RWPE1 (cell line): Measurements from ENCODE around the gene PKN1.

Experiments
- CTCF ChIA-PET: fragments of 350-600 bp; sonication (Branson Sonifier 250); formaldehyde crosslinking; extraction: SDS; loops from one replicate; lab custom pipeline; 2021; lab: Yijun Ruan, JAX
- POLR2A ChIA-PET: fragments of 400-600 bp; formaldehyde crosslinking; extraction: SDS; loops from one replicate; lab custom pipeline; 2020; ENCODE audit warnings: antibody characterized with exemption; ENCODE audit not compliant: low non-redundant PET; lab: Yijun Ruan, JAX
- DNase-seq: peaks from one replicate; pipeline ENCODE4 v3.0.0; 2012; ENCODE audit warnings: low spot score
- H3K27ac ChIP-seq: fragments of 450-650 bp; 2 replicates; pipeline ENCODE4 v1.5.1; 2017
- TF ChIP-seq, protein P1 (sequence below): fragments of 450-650 bp; conservative IDR thresholded peaks from 2 replicates; pipeline ENCODE4 v1.5.1; 2017; ENCODE audit warnings: low read depth, mild to moderate bottlenecking

PKN1 gene

DNA sequence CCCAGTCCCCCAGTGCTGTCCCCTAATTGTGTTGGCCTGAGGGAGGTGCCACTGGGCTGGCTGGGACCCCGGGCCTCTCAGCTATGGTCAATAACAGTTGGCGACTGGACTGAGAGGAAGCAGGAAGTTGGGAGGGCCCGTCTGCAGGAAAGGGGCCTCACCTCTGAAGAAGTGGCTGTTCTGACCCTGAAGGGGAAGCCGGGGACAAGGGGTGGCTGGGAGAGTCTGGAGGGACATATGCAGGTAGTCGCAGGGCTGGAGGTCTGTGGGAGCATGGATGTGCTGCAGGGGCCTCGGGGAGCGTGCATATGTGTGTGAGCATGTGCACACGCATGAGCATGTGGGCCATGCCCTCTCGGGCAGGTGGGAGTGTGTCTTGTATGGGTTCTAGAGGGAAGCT is 5.9 kb downstream of the PKN1 start:
- DNase-seq = no peak
- POLR2A ChIA-PET = no interaction called here
- CTCF ChIA-PET = no interaction called here
- TF ChIP-seq, protein P1, sequence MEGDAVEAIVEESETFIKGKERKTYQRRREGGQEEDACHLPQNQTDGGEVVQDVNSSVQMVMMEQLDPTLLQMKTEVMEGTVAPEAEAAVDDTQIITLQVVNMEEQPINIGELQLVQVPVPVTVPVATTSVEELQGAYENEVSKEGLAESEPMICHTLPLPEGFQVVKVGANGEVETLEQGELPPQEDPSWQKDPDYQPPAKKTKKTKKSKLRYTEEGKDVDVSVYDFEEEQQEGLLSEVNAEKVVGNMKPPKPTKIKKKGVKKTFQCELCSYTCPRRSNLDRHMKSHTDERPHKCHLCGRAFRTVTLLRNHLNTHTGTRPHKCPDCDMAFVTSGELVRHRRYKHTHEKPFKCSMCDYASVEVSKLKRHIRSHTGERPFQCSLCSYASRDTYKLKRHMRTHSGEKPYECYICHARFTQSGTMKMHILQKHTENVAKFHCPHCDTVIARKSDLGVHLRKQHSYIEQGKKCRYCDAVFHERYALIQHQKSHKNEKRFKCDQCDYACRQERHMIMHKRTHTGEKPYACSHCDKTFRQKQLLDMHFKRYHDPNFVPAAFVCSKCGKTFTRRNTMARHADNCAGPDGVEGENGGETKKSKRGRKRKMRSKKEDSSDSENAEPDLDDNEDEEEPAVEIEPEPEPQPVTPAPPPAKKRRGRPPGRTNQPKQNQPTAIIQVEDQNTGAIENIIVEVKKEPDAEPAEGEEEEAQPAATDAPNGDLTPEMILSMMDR = no peak
- no peak overlapping the region for H3K27ac ChIP-seq

DNA sequence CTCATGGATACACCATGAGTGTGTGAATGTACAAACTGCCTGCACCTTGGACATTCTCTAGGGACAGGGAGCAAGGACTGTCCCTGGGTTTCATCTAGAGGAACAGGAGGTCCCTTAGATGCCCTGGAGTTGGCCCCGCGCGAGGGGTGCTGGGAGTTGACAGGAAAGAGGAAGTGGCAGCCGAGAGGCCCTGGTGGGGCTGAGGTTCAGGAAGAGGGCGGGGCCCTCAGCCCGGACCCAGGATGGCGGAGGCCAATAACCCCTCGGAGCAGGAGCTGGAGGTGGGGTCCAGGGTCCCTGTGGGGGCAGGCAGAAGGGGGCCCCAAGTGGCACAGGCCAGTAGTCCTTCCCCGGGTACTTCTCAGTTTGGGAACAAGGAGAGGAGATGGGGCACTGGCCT is 6.9 kb downstream of the PKN1 start:
- no peak for DNase-seq
- H3K27ac ChIP-seq = no peak overlapping the region
- ChIA-PET CTCF (no interaction called here), POLR2A (no interaction called here)
- TF ChIP-seq, protein P1 = no peak

DNA sequence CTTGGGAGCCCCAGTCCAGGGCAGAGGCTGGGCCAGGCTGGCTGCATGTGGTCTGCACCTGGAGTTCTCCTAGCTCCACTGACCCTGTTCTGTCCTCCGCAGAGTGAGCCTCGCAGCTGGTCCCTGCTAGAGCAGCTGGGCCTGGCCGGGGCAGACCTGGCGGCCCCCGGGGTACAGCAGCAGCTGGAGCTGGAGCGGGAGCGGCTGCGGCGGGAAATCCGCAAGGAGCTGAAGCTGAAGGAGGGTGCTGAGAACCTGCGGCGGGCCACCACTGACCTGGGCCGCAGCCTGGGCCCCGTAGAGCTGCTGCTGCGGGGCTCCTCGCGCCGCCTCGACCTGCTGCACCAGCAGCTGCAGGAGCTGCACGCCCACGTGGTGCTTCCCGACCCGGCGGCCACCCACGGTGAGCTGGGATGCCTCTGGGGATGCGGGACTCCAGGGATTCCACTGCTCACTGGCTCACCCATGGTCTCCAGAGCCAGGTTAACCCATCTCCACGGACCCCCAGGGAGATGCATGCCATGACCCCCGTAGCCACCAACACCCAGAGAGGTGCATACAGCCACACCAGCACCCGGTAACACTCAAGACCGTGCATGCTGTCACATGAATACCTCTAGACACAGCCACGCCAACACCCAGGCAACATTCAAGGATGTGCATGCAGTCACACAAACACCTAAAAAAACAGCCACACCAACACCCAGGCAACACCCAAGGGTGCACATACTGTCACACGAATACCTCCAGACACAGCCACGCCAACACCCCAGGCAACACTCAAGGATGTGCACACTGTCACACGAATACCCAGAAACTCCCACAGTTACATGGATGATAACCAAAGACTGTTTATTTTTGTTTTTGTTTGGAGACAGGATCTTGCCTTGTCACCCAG is 8.2 kb downstream of the PKN1 start:
- DNase-seq = no peak
- H3K27ac ChIP-seq = no peak overlapping the region
- CTCF ChIA-PET = no interaction called here
- POLR2A ChIA-PET = no interaction called here
- TF ChIP-seq, protein P1 = no peak

DNA sequence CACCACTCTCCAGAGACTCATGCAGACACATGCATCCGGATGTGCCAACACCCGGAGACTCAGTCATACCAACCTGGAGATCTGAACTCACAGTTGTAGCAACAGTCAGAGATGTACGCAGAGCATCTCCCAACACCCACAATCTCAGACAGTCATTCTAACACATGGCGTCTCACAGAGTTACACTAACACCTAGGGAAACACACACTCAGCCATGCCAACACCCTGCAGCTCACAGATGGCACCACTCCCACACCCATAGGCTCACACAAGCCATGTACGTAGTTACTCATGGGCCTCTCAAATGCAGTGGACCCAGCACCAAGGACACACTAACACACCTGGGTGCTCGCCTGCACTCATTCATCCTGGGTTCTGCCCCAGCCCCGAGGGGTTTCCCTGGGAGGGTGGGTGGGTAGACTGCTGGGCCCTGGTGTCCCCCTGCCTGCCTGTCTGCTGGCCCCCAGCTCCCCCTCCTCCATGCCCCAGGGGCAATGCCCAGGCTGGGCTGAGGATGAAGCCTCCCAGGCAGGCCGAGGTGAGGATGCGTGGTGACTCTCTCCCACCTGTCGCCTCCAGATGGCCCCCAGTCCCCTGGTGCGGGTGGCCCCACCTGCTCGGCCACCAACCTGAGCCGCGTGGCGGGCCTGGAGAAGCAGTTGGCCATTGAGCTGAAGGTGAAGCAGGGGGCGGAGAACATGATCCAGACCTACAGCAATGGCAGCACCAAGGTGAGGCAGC is 10.0 kb downstream of the PKN1 start:
- H3K27ac ChIP-seq = peak overlapping the region; percentile 16
- TF ChIP-seq, protein P1 = no peak
- ChIA-PET POLR2A (no interaction called here), CTCF (interaction anchor here (0.6 kb wide), 1 partner anchor 25 kb away, joined by 3 read pairs; no protein-coding TSS in a partner anchor)
- DNase-seq = no peak

DNA sequence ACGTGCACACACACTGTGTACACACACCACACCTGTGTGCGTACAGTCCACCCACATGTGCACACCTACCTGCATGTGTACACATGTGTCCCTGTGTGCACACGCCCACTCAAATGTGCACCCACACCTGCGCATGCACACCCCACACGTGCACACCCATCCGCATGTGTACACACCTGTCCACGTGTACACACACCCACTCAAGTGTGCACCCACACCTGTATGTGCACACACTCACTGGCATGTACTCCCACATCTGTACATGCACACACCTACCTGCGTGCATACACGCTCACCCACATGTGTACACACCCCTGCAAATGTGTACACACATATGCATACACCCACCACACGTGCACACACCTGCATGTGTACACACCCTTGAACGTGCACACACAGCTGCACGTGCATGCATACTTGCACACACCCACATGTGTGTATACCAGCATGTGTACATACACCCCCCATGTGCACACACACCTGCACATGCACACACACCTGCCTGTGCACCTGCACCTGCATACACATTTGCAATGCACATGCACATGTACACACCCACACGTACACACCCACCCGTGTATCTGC is 10.6 kb downstream of the PKN1 start:
- TF ChIP-seq, protein P1 = no peak
- peak overlapping the region; percentile 16 for H3K27ac ChIP-seq
- DNase-seq = no peak
- CTCF ChIA-PET = no interaction called here
- POLR2A ChIA-PET = no interaction called here

DNA sequence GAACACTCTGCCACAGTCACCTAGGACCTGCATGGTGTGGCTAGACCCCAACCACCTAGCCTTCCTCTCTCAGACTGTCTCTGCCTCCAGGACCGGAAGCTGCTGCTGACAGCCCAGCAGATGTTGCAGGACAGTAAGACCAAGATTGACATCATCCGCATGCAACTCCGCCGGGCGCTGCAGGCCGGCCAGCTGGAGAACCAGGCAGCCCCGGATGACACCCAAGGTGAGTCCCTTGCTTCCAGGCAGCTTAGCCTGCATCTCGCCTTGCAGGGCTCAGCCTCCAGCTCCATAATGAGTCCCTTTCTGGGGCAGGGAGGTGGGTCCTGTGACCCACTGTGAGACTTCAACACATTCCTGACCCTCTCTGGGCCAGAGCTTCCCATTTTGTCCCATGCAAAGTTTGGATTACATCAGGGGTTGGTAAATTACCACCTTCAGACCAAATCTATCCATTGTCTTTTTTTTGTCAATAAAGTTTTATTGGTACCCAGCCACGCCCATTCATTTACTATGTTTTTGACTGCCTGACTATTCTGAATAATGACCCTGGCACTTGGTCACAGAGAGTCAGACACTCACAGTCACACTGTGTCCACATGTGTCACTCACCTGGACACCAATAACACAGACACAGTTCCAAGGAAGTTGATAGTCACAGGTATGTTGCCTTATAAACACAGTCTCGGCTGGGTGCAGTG is 13.4 kb downstream of the PKN1 start:
- POLR2A ChIA-PET = no interaction called here
- TF ChIP-seq, protein P1 = no peak
- H3K27ac ChIP-seq = peak overlapping the region; percentile 14; the same call in 1 of the 2 replicates
- CTCF ChIA-PET = interaction anchor here (0.6 kb wide), 2 partner anchors 15 to 33 kb away, joined by 3 to 4 read pairs; no protein-coding TSS in a partner anchor
- DNase-seq = no peak
